ENCODE measurements around the gene TSPYL1.

TSPYL1 gene

GRCh38 chr6:116258520-116258919, 21.2 kb downstream of the TSPYL1 start:
- Histone ChIP-seq H3K36me3 (ENCODE audit: control insufficient read depth, insufficient read depth, low read length) (no peaks in the 10 kb centered on the region), H3K4me1 (ENCODE audit: control insufficient read depth, insufficient read depth, low read length) (peaks cover 5% of the 10 kb centered on the region), H3K9ac (ENCODE audit: low read length) (no peak overlapping the region), H3K27ac (ENCODE audit: low read depth, low read length) (no peak overlapping the region), H3K9me3 (ENCODE audit: control insufficient read depth, insufficient read depth, low read depth, low read length) (no peaks in the 10 kb centered on the region), H3K4me3 (ENCODE audit: low read depth, low read length) (no peak overlapping the region), H3K27me3 (ENCODE audit: control insufficient read depth, insufficient read depth, low read length) (no peaks in the 10 kb centered on the region)

- Histone ChIP-seq H3K4me3 (ENCODE audit: low read depth, low read length) (no peak overlapping the region), H3K36me3 (ENCODE audit: control insufficient read depth, insufficient read depth, low read length) (peaks cover 5% of the 10 kb centered on the region), H3K27me3 (ENCODE audit: control insufficient read depth, insufficient read depth, low read length) (no peaks in the 10 kb centered on the region), H3K27ac (ENCODE audit: low read depth, low read length) (no peak overlapping the region), H3K9me3 (ENCODE audit: control insufficient read depth, insufficient read depth, low read depth, low read length) (no peaks in the 10 kb centered on the region), H3K9ac (ENCODE audit: low read length) (no peak overlapping the region), H3K4me1 (ENCODE audit: control insufficient read depth, insufficient read depth, low read length) (peaks cover 21% of the 10 kb centered on the region)
These were observed 23.0 kb downstream of the TSPYL1 start for GRCh38 chr6:116256694-116257093.

- Histone ChIP-seq H3K27ac (ENCODE audit: low read depth, low read length) (no peak overlapping the region), H3K36me3 (ENCODE audit: control insufficient read depth, insufficient read depth, low read length) (peaks cover 5% of the 10 kb centered on the region), H3K4me1 (ENCODE audit: control insufficient read depth, insufficient read depth, low read length) (peaks cover 34% of the 10 kb centered on the region), H3K9ac (ENCODE audit: low read length) (no peak overlapping the region), H3K4me3 (ENCODE audit: low read depth, low read length) (peak overlapping the region; percentile 12; the same call in 1 of the 2 replicates), H3K27me3 (ENCODE audit: control insufficient read depth, insufficient read depth, low read length) (no peaks in the 10 kb centered on the region), H3K9me3 (ENCODE audit: control insufficient read depth, insufficient read depth, low read depth, low read length) (no peaks in the 10 kb centered on the region)
These were observed 24.4 kb downstream of the TSPYL1 start for GRCh38 chr6:116255246-116255800.

GRCh38 chr6:116254297-116255056, 25.3 kb downstream of the TSPYL1 start:
- H3K9me3 ChIP-seq (ENCODE audit: control insufficient read depth, insufficient read depth, low read depth, low read length), result no peaks in the 10 kb centered on the region
- H3K27me3 ChIP-seq (ENCODE audit: control insufficient read depth, insufficient read depth, low read length), result no peaks in the 10 kb centered on the region
- peak overlapping the region; percentile 95 for H3K4me3 ChIP-seq (ENCODE audit: low read depth, low read length)
- H3K9ac ChIP-seq (ENCODE audit: low read length), result peak overlapping the region; percentile 97
- H3K4me1 ChIP-seq (ENCODE audit: control insufficient read depth, insufficient read depth, low read length), result peaks cover 37% of the 10 kb centered on the region
- H3K36me3 ChIP-seq (ENCODE audit: control insufficient read depth, insufficient read depth, low read length), result peaks cover 5% of the 10 kb centered on the region
- H3K27ac ChIP-seq (ENCODE audit: low read depth, low read length), result peak overlapping the region; percentile 98

GRCh38 chr6:116253505-116254296, 26.0 kb downstream of the TSPYL1 start, which contains the start of gene TSPYL4:
Gene TSPYL4, minus strand, starts transcription at chr6:116254075. Its CDS starts 67 bp downstream, at chr6:116254008.
- H3K4me3 ChIP-seq (ENCODE audit: low read depth, low read length), result peak within 1 kb of the TSS; percentile 95
- peaks cover 5% of the 10 kb centered on the region for H3K36me3 ChIP-seq (ENCODE audit: control insufficient read depth, insufficient read depth, low read length)
- no peaks in the 10 kb centered on the region for H3K9me3 ChIP-seq (ENCODE audit: control insufficient read depth, insufficient read depth, low read depth, low read length)
- peak within 1 kb of the TSS; percentile 98 for H3K27ac ChIP-seq (ENCODE audit: low read depth, low read length)
- H3K27me3 ChIP-seq (ENCODE audit: control insufficient read depth, insufficient read depth, low read length), result no peaks in the 10 kb centered on the region
- peaks cover 37% of the 10 kb centered on the region for H3K4me1 ChIP-seq (ENCODE audit: control insufficient read depth, insufficient read depth, low read length)
- peak within 1 kb of the TSS; percentile 97 for H3K9ac ChIP-seq (ENCODE audit: low read length)

- H3K4me1 ChIP-seq (ENCODE audit: control insufficient read depth, insufficient read depth, low read length), result peaks cover 37% of the 10 kb centered on the region
- peaks cover 5% of the 10 kb centered on the region for H3K36me3 ChIP-seq (ENCODE audit: control insufficient read depth, insufficient read depth, low read length)
- no peaks in the 10 kb centered on the region for H3K27me3 ChIP-seq (ENCODE audit: control insufficient read depth, insufficient read depth, low read length)
- no peak overlapping the region for H3K27ac ChIP-seq (ENCODE audit: low read depth, low read length)
- peak overlapping the region; percentile 97 for H3K9ac ChIP-seq (ENCODE audit: low read length)
- H3K9me3 ChIP-seq (ENCODE audit: control insufficient read depth, insufficient read depth, low read depth, low read length), result no peaks in the 10 kb centered on the region
- peak overlapping the region; percentile 95 for H3K4me3 ChIP-seq (ENCODE audit: low read depth, low read length)
These were observed 26.6 kb downstream of the TSPYL1 start for GRCh38 chr6:116253188-116253504.

- H3K36me3 ChIP-seq (ENCODE audit: control insufficient read depth, insufficient read depth, low read length), result peaks cover 5% of the 10 kb centered on the region
- H3K4me3 ChIP-seq (ENCODE audit: low read depth, low read length), result peak overlapping the region; percentile 95
- 0 out of 2 replicates have a peak overlapping the region, but pooled peaks have one; percentile 12 for H3K27ac ChIP-seq (ENCODE audit: low read depth, low read length)
- peak overlapping the region; percentile 48 for H3K9ac ChIP-seq (ENCODE audit: low read length)
- H3K9me3 ChIP-seq (ENCODE audit: control insufficient read depth, insufficient read depth, low read depth, low read length), result no peaks in the 10 kb centered on the region
- no peaks in the 10 kb centered on the region for H3K27me3 ChIP-seq (ENCODE audit: control insufficient read depth, insufficient read depth, low read length)
- H3K4me1 ChIP-seq (ENCODE audit: control insufficient read depth, insufficient read depth, low read length), result peaks cover 37% of the 10 kb centered on the region
These were observed 28.0 kb downstream of the TSPYL1 start for GRCh38 chr6:116251568-116252384.

- Histone ChIP-seq H3K4me3 (ENCODE audit: low read depth, low read length) (no peak overlapping the region), H3K4me1 (ENCODE audit: control insufficient read depth, insufficient read depth, low read length) (peaks cover 32% of the 10 kb centered on the region), H3K27me3 (ENCODE audit: control insufficient read depth, insufficient read depth, low read length) (no peaks in the 10 kb centered on the region), H3K9me3 (ENCODE audit: control insufficient read depth, insufficient read depth, low read depth, low read length) (no peaks in the 10 kb centered on the region), H3K9ac (ENCODE audit: low read length) (no peak overlapping the region), H3K27ac (ENCODE audit: low read depth, low read length) (no peak overlapping the region), H3K36me3 (ENCODE audit: control insufficient read depth, insufficient read depth, low read length) (peaks cover 8% of the 10 kb centered on the region)
These were observed 31.2 kb downstream of the TSPYL1 start for GRCh38 chr6:116248577-116248976.

GRCh38 chr6:116247285-116247684, 32.4 kb downstream of the TSPYL1 start:
- H3K27ac ChIP-seq (ENCODE audit: low read depth, low read length), result no peak overlapping the region
- no peaks in the 10 kb centered on the region for H3K27me3 ChIP-seq (ENCODE audit: control insufficient read depth, insufficient read depth, low read length)

GRCh38 chr6:116246089-116246488, 33.6 kb downstream of the TSPYL1 start:
- Histone ChIP-seq H3K4me1 (ENCODE audit: control insufficient read depth, insufficient read depth, low read length) (peaks cover 10% of the 10 kb centered on the region), H3K36me3 (ENCODE audit: control insufficient read depth, insufficient read depth, low read length) (peaks cover 3% of the 10 kb centered on the region; the same call in 1 of the 2 replicates), H3K9me3 (ENCODE audit: control insufficient read depth, insufficient read depth, low read depth, low read length) (no peaks in the 10 kb centered on the region), H3K9ac (ENCODE audit: low read length) (no peak overlapping the region), H3K27me3 (ENCODE audit: control insufficient read depth, insufficient read depth, low read length) (no peaks in the 10 kb centered on the region), H3K27ac (ENCODE audit: low read depth, low read length) (no peak overlapping the region), H3K4me3 (ENCODE audit: low read depth, low read length) (no peak overlapping the region)

More at GRCh38 chr6:116247285-116247684, 32.4 kb downstream of the TSPYL1 start:
- Histone ChIP-seq H3K9me3 (ENCODE audit: control insufficient read depth, insufficient read depth, low read depth, low read length) (no peaks in the 10 kb centered on the region), H3K4me3 (ENCODE audit: low read depth, low read length) (no peak overlapping the region), H3K9ac (ENCODE audit: low read length) (no peak overlapping the region), H3K36me3 (ENCODE audit: control insufficient read depth, insufficient read depth, low read length) (peaks cover 8% of the 10 kb centered on the region), H3K4me1 (ENCODE audit: control insufficient read depth, insufficient read depth, low read length) (peaks cover 22% of the 10 kb centered on the region)

Measured in HUES6 (cell line).